Right lung (tissue), 5 donors: ENCODE measurements around the gene GRHL3. TPM values are rescaled to one million over a fixed set of nuclear protein-coding genes. Genes with fewer than 3 reads are reported as not detected.

Experiments used
- DNase-seq, 2 donors: peaks; one replicate each; pipeline ENCODE4 v3.0.0-alpha.2; 2013
- polyA plus RNA-seq, 5 donors: library from polyadenylated mRNA; unstranded; fragments of 120-200 nt; gene quantifications; one replicate each; pipeline versions ENCODE4 v1.2.1 to v1.2.3, GENCODE V29; 2013; ENCODE audit warnings: inconsistent platforms in 1 of 5, low replicate concordance in 1 of 5; ENCODE audit not compliant: insufficient read length in 5 of 5, insufficient read depth in 1 of 5

The GRHL3 gene
- polyA plus RNA-seq, 5 donors: 0.09 to 0.45 (median 0.19) TPM

- peak; percentile 75 to 88 for DNase-seq
Observed at GRCh38 chr1:24317956-24318614, 1.1 kb upstream of the GRHL3 start.

- no peak for DNase-seq
Observed at GRCh38 chr1:24318615-24319311, 394 bp upstream of the GRHL3 start.

- DNase-seq: no peak
Observed at GRCh38 chr1:24319962-24320361, 805 bp downstream of the GRHL3 start.

DNA sequence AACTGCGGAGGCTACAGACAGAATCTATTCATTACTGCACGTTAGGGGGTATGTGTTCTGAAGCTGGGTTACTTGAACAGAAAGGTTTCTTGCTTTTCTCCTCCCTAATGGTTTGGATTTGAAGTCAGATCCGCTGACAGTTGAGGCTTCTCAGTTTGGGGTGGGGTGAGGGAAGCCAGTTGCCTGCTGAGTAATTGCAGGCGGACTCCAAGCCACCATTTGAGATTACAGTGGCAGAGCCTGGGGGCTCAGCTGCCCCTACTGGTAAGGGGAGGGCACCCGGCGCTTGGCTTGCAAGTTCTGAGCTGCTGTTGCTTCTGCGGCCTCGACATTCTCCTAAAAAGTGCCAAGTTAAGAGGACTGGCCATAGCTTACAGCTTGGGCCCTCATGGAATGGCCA lies 2.0 kb downstream of the GRHL3 start:
- no peak for DNase-seq

- DNase-seq: no peak
Observed at GRCh38 chr1:24321697-24322469, 2.7 kb downstream of the GRHL3 start.

- peak; percentile 35 to 45 for DNase-seq
Observed at GRCh38 chr1:24322470-24323177, 3.5 kb downstream of the GRHL3 start.

DNA sequence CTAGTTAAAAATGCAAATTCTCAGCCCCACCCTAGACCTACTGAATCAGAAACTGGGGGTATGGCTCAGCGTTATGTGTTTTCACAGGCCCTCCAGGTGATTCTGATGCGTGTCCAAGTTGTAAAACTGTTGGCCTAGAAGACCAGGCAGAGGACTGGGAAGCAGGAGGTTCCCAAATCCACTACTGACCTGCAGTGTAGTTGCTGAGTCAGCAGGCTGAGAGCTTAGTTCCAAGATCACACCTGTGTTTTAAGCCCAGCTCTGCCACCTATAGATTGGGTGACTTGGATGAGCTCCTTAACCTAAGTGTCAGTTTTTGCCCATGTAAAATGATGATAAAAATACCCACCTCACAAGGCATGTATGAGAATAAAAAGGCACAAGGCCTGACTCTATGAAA lies 4.1 kb downstream of the GRHL3 start:
- DNase-seq: no peak

DNA sequence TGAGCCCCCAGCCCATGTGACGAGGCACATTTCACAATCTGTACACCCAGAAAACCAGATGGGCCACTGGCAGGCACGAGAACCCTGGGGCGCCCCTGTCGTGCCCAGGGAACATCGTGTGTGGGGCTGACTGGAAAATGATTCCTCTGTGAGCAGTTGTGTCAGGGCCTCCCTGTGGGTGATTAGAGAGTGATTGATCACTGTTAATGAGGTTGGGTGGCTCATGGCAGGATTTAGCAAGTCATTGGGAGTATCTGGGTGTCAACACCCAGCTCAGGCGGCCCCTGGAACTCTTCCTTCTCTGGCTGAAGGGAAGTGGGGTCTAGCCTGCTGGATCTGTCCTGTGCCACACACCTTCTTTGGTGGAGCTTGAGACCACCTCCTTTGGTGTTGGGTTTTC lies 5.7 kb downstream of the GRHL3 start:
- DNase-seq: no peak

DNA sequence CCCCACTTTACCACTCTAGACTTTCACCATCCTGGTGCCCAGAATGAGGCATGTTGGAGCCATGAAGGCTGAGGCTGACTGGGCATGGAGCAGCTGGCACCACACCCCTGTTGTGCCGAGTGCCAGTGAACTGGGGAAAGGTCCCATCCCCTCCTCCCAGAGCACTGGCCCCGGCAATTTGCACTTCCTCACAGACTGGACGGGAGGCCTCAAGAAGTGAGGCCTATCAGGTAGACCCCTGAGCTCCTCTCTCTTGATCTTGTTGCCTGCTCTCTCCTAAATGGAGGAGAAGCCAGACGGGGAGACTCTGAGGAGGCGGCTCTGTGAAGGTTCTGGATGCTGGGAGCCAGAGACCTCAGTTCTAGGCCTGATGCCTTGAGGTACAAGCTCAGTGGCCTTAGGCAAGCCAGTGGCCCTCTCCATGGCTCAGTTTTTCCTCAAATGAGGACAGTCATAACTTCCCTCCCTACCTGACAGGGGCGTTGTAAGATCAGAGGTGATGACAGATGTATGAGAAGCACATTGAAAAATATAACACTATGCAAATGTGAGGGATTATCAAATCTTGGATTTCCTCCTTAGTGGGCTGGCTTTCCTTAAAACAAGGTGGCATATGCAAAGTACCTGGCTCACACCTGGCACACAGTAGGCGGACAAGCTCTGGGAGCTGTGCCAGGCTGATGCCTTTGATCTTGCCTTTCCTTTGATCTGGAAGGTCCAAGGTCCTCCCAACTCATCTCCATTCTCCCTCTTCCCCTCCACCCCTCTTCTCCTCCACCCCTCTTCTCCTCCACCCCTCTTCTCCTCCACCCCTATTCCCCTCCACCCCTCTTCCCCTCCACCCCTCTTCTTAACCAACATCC lies 6.7 kb downstream of the GRHL3 start:
- DNase-seq: no peak

DNA sequence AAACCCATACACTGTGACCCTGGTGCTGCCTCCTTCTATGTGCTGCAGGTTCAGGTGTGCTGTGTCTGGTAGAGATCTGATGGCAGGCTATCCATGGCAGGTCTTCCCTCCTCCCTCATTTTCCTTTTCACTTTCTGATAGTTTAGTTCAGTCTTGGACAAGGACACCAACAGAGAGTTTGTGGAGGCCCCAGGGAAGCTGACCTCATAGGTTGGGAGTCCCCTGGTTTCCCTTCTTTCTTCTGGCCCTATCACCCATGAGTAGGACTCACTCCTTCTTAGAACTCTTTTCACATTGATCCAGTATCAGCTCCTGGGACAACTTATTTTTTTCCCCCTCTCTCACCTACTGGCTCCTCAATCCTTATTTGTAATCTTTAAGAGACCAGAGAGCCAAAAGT lies 8.3 kb downstream of the GRHL3 start:
- DNase-seq: no peak

GRCh38 chr1:24327891-24328290 lies 8.7 kb downstream of the GRHL3 start:
- no peak for DNase-seq

- DNase-seq: no peak
Observed at GRCh38 chr1:24329331-24329730, 10.2 kb downstream of the GRHL3 start.

GRCh38 chr1:24329797-24330543 lies 10.8 kb downstream of the GRHL3 start:
- no peak for DNase-seq

- DNase-seq: no peak
Observed at GRCh38 chr1:24331961-24332673, 13.0 kb downstream of the GRHL3 start.

DNA sequence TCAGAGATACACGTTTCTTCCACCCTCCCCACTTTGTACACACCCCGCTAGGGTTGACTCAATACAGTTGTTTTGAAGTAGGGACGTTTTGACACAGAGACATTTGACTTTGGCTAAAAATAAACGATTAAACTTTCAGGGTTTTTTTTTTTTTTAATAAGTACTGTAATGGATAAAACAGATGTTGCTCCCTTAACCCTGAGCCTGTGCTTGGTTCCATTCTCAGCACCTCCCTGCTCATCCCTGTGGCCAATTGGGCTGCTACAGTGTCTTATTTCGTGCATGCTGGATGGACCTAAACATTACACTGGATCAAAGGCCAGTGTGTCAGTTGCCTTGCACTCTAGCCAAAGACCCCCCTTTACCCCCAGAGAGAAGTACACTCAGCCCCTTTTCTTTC lies 16.9 kb downstream of the GRHL3 start:
- no peak for DNase-seq

- DNase-seq: no peak
Observed at GRCh38 chr1:24337455-24337854, 18.3 kb downstream of the GRHL3 start.

DNA sequence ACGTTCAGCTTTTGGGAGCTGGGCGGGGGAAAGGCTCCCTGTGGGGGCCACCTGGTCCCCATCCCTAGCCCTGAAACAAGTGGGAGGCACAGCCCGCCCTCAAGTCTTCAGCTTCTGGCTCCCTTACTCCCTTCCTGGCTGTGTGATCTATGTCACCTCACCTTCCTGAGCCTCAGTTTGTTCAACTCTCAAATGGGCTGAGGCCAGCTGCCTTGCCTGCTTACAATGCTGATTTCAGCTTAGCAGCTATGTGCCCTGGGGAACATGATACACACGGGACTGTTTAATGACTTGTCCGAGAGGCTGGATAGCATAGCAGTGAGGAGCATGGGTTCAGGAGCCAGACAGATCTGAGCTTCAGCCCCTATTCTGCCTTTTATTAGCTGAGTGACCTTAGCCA lies 19.3 kb downstream of the GRHL3 start:
- no peak for DNase-seq

GRCh38 chr1:24339996-24340395 lies 20.8 kb downstream of the GRHL3 start:
- DNase-seq: no peak

DNA sequence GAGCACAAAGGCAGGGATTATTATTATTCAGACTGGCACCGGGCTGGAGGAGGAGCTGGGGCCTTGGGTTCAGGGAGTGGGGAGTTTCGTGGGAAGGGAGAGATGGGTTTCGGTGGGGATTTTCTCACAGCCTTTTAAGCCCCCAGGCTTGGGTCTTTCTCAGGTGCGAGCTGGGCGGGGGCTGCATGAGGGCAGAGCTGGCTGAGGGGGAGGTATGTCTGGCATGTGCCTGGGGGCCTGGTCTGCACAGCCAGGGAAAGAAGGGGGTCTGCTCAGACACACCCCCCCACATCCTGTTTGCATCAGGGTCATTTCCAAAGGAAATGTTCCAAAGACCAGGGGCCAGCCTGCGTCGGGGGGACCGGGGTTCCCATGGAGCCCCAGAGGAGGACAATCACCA lies 21.6 kb downstream of the GRHL3 start:
- no peak for DNase-seq

- no peak for DNase-seq
Observed at GRCh38 chr1:24341260-24341659, 22.1 kb downstream of the GRHL3 start.
